ENCODE measurements around the gene MORC4.

Gene MORC4

DNA sequence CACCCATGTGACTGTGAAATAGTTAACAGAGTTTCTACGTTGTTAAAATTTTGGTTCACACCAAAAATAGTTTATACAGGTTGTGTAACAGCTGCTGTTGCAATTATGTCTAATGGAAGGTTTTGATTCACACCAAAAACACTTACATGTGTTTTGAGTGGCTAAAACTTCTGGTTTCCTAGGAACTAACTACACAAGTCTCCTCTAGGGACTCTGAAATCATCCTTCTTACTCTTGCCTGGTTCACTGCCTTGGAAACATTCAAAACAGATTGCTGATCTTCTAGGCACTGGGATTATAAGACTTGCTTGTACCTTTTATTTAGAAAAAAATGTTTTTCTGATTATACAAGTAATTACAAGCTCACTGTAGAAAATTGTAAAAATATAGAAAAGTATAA, 14.9 kb upstream of the MORC4 start:
- Histone ChIP-seq H3K9me3 (ENCODE audit: insufficient read depth, low read length) (no peaks in the 10 kb centered on the region), H3K4me3 (ENCODE audit: low read length) (no peak overlapping the region), H3K27ac (ENCODE audit: low read length) (no peak overlapping the region), H3K27me3 (ENCODE audit: low read depth, low read length) (no peaks in the 10 kb centered on the region), H3K79me2 (ENCODE audit: low read length) (no peaks in the 10 kb centered on the region), H3K4me1 (ENCODE audit: low read length) (no peaks in the 10 kb centered on the region), H4K20me1 (ENCODE audit: insufficient read depth, low read length) (no peaks in the 10 kb centered on the region), H3K36me3 (replicated peaks; ENCODE audit: low read depth, low read length) (no peaks in the 10 kb centered on the region), H2AFZ (ENCODE audit: low read depth, low read length) (no peak overlapping the region), H3K4me2 (ENCODE audit: low read length) (no peak overlapping the region), H3K9ac (ENCODE audit: low read length) (no peak overlapping the region)
- no peak for TF ChIP-seq EZH2phosphoT487 (IDR thresholded peaks at IDR 0.05; ENCODE audit: low read depth)
- TF ChIP-seq, protein P1, sequence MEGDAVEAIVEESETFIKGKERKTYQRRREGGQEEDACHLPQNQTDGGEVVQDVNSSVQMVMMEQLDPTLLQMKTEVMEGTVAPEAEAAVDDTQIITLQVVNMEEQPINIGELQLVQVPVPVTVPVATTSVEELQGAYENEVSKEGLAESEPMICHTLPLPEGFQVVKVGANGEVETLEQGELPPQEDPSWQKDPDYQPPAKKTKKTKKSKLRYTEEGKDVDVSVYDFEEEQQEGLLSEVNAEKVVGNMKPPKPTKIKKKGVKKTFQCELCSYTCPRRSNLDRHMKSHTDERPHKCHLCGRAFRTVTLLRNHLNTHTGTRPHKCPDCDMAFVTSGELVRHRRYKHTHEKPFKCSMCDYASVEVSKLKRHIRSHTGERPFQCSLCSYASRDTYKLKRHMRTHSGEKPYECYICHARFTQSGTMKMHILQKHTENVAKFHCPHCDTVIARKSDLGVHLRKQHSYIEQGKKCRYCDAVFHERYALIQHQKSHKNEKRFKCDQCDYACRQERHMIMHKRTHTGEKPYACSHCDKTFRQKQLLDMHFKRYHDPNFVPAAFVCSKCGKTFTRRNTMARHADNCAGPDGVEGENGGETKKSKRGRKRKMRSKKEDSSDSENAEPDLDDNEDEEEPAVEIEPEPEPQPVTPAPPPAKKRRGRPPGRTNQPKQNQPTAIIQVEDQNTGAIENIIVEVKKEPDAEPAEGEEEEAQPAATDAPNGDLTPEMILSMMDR (IDR thresholded peaks at IDR 0.05; ENCODE audit: low read depth, low read length), result no peak

DNA sequence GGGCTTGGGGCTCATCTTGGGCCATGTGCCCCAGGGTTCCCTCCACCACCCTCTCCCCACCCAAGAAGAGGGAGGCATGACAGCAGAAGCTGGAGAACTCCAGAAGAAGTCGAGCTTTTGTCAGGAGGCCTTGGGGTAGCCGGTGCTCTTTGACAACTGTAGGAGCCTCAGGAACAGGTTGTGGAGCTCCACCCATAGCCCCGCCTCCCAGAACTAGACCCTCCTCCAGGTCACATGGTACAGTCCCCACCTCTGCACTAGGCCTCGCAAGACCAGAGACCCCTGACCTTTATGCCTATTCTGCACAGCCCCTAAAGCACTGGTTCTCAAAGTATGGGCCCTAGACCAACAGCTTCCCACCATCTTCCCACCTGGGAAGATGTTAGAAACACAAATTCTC, 8.0 kb upstream of the MORC4 start:
- Histone ChIP-seq H3K27me3 (ENCODE audit: low read depth, low read length) (no peaks in the 10 kb centered on the region), H3K79me2 (ENCODE audit: low read length) (no peaks in the 10 kb centered on the region), H4K20me1 (ENCODE audit: insufficient read depth, low read length) (no peaks in the 10 kb centered on the region), H3K4me2 (ENCODE audit: low read length) (no peak overlapping the region), H3K4me1 (ENCODE audit: low read length) (no peaks in the 10 kb centered on the region), H3K9me3 (ENCODE audit: insufficient read depth, low read length) (no peaks in the 10 kb centered on the region), H3K9ac (ENCODE audit: low read length) (no peak overlapping the region), H3K27ac (ENCODE audit: low read length) (no peak overlapping the region), H2AFZ (ENCODE audit: low read depth, low read length) (no peak overlapping the region), H3K36me3 (replicated peaks; ENCODE audit: low read depth, low read length) (no peaks in the 10 kb centered on the region), H3K4me3 (ENCODE audit: low read length) (no peak overlapping the region)
- TF ChIP-seq, protein P1 (IDR thresholded peaks at IDR 0.05; ENCODE audit: low read depth, low read length), result no peak
- TF ChIP-seq EZH2phosphoT487 (IDR thresholded peaks at IDR 0.05; ENCODE audit: low read depth), result no peak

DNA sequence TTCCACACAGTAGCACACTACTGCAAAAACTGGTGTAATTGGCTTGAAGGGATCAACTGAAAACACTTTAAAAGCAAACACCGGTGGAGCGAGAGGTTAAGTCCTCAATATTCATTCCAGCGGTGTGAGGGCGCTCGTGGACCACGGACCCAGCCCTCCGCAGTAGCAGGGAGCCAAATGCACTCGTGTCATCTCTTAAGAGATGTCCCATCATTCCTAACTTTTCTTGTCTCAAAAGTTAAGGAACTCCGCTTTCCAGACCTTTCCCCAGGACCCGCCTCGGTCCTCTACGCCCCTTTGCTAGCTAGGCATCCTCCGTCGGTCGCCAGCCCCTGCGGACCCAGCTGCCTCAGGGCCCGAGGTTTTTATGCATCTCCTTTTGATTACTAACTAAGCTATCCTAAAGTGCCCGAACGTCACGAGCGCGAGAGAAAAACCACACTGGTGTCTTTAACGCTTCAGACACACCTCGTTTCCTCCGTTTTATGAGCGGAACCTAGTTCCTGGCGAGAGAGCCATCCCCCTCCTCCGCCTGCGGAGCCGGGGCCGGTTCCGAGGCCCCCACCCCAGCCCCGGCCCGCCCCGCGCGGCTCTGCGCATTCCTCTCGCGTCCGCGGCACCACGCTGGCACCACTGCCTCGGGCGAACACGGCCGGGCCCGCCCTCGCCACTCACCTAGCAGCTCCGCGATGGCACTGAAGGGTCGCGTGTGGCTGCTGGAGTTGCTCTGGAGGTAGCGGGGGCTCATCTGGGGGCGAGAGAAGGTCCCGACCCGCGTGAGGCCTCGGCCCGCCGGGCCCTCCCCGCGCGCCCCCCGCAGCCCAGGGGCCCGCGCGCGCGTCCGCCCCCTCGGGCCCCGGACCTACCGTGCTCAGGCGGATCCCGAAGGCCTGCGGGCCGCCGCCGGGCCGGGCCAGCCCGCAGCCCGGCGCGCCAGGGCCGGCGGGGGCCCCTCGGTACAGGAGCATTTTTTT, 723 bp downstream of the MORC4 start:
- TF ChIP-seq EZH2phosphoT487 (IDR thresholded peaks at IDR 0.05; ENCODE audit: low read depth), result no peak
- TF ChIP-seq, protein P1 (IDR thresholded peaks at IDR 0.05; ENCODE audit: low read depth, low read length), result peak; percentile 60
- H4K20me1 ChIP-seq (ENCODE audit: insufficient read depth, low read length), result no peaks in the 10 kb centered on the region
- no peaks in the 10 kb centered on the region for H3K36me3 ChIP-seq (replicated peaks; ENCODE audit: low read depth, low read length)
- H3K27ac ChIP-seq (ENCODE audit: low read length), result no peak overlapping the region
- peak overlapping the region; percentile 58 for H3K9ac ChIP-seq (ENCODE audit: low read length)
- peak overlapping the region; percentile 85 for H3K4me3 ChIP-seq (ENCODE audit: low read length)
- H3K9me3 ChIP-seq (ENCODE audit: insufficient read depth, low read length), result no peaks in the 10 kb centered on the region
- no peaks in the 10 kb centered on the region for H3K79me2 ChIP-seq (ENCODE audit: low read length)
- peaks cover 8% of the 10 kb centered on the region; the same call in 1 of the 2 replicates for H3K4me1 ChIP-seq (ENCODE audit: low read length)
- no peaks in the 10 kb centered on the region for H3K27me3 ChIP-seq (ENCODE audit: low read depth, low read length)
- peak overlapping the region; percentile 80 for H2AFZ ChIP-seq (ENCODE audit: low read depth, low read length)
- H3K4me2 ChIP-seq (ENCODE audit: low read length), result peak overlapping the region; percentile 79

DNA sequence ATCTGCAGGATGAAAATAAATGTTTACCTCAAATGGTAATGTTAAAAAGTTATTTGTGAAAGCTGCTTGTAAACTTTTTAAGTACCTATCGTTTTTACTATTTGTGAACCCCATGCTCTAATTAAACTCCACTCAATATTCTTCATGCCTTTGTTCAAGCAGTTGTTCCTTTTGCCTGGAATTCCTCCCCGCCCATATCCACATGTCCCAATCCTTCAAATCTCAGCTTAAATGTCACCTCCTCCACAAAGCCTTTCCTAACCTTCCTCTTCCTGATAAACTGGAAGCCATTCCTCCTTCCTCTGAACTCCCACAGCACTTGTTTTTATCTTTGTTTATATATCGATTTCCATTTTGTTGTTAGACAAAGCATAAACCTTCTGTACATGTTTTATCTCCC, 2.4 kb downstream of the MORC4 start:
- Histone ChIP-seq H3K27me3 (ENCODE audit: low read depth, low read length) (no peaks in the 10 kb centered on the region), H3K27ac (ENCODE audit: low read length) (no peak overlapping the region), H3K79me2 (ENCODE audit: low read length) (no peaks in the 10 kb centered on the region), H3K4me2 (ENCODE audit: low read length) (no peak overlapping the region), H3K36me3 (replicated peaks; ENCODE audit: low read depth, low read length) (no peaks in the 10 kb centered on the region), H4K20me1 (ENCODE audit: insufficient read depth, low read length) (no peaks in the 10 kb centered on the region), H2AFZ (ENCODE audit: low read depth, low read length) (no peak overlapping the region), H3K4me3 (ENCODE audit: low read length) (no peak overlapping the region), H3K9me3 (ENCODE audit: insufficient read depth, low read length) (no peaks in the 10 kb centered on the region), H3K4me1 (ENCODE audit: low read length) (peaks cover 8% of the 10 kb centered on the region; the same call in 1 of the 2 replicates), H3K9ac (ENCODE audit: low read length) (no peak overlapping the region)
- TF ChIP-seq, protein P1 (IDR thresholded peaks at IDR 0.05; ENCODE audit: low read depth, low read length), result no peak

Data from OCI-LY3 (cell line).